ENCODE data around the gene PKDCC.
A peak's percentile ranks its signal among the peaks of the same experiment; 100 is the strongest.
"Not testable (repeated sequence)": the region's sequence is repeated elsewhere in the genome, so short reads cannot be mapped to it uniquely, and the experiment has no call there.

PKDCC gene

GRCh38 chr2:42034096-42034495 lies 13.7 kb upstream of the PKDCC start:
- not testable (repeated sequence) for H3K36me3 ChIP-seq (replicated peaks in 1 of 2; ENCODE audit: control insufficient read depth in 2 of 2, insufficient read depth in 2 of 2, low read length in 2 of 2); H3K14ac ChIP-seq (ENCODE audit: low read length); H2BK12ac ChIP-seq (ENCODE audit: low read length); H2BK5ac ChIP-seq (ENCODE audit: low read length); H3K4me3 ChIP-seq (ENCODE audit: low read length in 2 of 2); H4K91ac ChIP-seq (ENCODE audit: low read depth, low read length, poor library complexity); H3K27ac ChIP-seq (replicated peaks; ENCODE audit: low read length); H3K23ac ChIP-seq (ENCODE audit: low read depth, low read length, poor library complexity); H3K9ac ChIP-seq (ENCODE audit: low read depth, low read length, poor library complexity); H2BK15ac ChIP-seq (ENCODE audit: low read length); DNase-seq (ENCODE audit: low spot score); H3K27me3 ChIP-seq (ENCODE audit: control insufficient read depth in 3 of 3, insufficient read depth in 3 of 3, low read depth in 1 of 3, low read length in 3 of 3); H2AK5ac ChIP-seq (ENCODE audit: low read depth, low read length); H3K79me1 ChIP-seq (ENCODE audit: low read depth, low read length); H3K4ac ChIP-seq (ENCODE audit: low read length); H4K8ac ChIP-seq (ENCODE audit: low read depth, low read length); H3K4me2 ChIP-seq (ENCODE audit: insufficient read depth, low read length, poor library complexity, severe bottlenecking); H2AFZ ChIP-seq (ENCODE audit: low read length); H2BK120ac ChIP-seq (ENCODE audit: low read depth, low read length); H3K18ac ChIP-seq (ENCODE audit: low read length); H3K9me3 ChIP-seq (replicated peaks in 1 of 2; ENCODE audit: control insufficient read depth in 2 of 2, insufficient read depth in 1 of 2, low read depth in 1 of 2, low read length in 2 of 2)
- H3K4me1 ChIP-seq (ENCODE audit: control insufficient read depth in 2 of 2, insufficient read depth in 1 of 2, low read depth in 1 of 2, low read length in 2 of 2), result peaks cover 22 to 29% of the 10 kb centered on the region in 2 donors
- WGBS, 2 donors (ENCODE audit: extremely low coverage in 2 of 2, insufficient read length in 2 of 2, insufficient replicate concordance in 1 of 2), result no CpG with 5 or more reads among the region's 6 CpGs

- peak overlapping the region; percentile 56 for H3K18ac ChIP-seq (ENCODE audit: low read length)
- H2BK5ac ChIP-seq (ENCODE audit: low read length), result no peak overlapping the region
- DNase-seq (ENCODE audit: low spot score), result no peak
- H3K79me1 ChIP-seq (ENCODE audit: low read depth, low read length), result no peaks in the 10 kb centered on the region
- H3K4me3 ChIP-seq (ENCODE audit: low read length in 2 of 2), result no peak overlapping the region
- peak overlapping the region; percentile 49 for H2AK5ac ChIP-seq (ENCODE audit: low read depth, low read length)
- H3K9me3 ChIP-seq (replicated peaks in 1 of 2; ENCODE audit: control insufficient read depth in 2 of 2, insufficient read depth in 1 of 2, low read depth in 1 of 2, low read length in 2 of 2), result no peaks in the 10 kb centered on the region
- no peaks in the 10 kb centered on the region for H3K36me3 ChIP-seq (replicated peaks in 1 of 2; ENCODE audit: control insufficient read depth in 2 of 2, insufficient read depth in 2 of 2, low read length in 2 of 2)
- H4K8ac ChIP-seq (ENCODE audit: low read depth, low read length), result no peak overlapping the region
- H3K4ac ChIP-seq (ENCODE audit: low read length), result no peak overlapping the region
- H3K23ac ChIP-seq (ENCODE audit: low read depth, low read length, poor library complexity), result no peak overlapping the region
- H2BK120ac ChIP-seq (ENCODE audit: low read depth, low read length), result peak overlapping the region; percentile 40
- no peak overlapping the region for H3K27ac ChIP-seq (replicated peaks; ENCODE audit: low read length)
- no CpG with 5 or more reads among the region's 5 CpGs for WGBS, 2 donors (ENCODE audit: extremely low coverage in 2 of 2, insufficient read length in 2 of 2, insufficient replicate concordance in 1 of 2)
- H2AFZ ChIP-seq (ENCODE audit: low read length), result no peak overlapping the region
- no peak overlapping the region for H3K4me2 ChIP-seq (ENCODE audit: insufficient read depth, low read length, poor library complexity, severe bottlenecking)
- no peak overlapping the region for H4K91ac ChIP-seq (ENCODE audit: low read depth, low read length, poor library complexity)
- H3K14ac ChIP-seq (ENCODE audit: low read length), result no peak overlapping the region
- peak overlapping the region; percentile 55 for H2BK15ac ChIP-seq (ENCODE audit: low read length)
- peaks cover 11 to 21% of the 10 kb centered on the region in 2 donors for H3K4me1 ChIP-seq (ENCODE audit: control insufficient read depth in 2 of 2, insufficient read depth in 1 of 2, low read depth in 1 of 2, low read length in 2 of 2)
- H3K27me3 ChIP-seq (ENCODE audit: control insufficient read depth in 3 of 3, insufficient read depth in 3 of 3, low read depth in 1 of 3, low read length in 3 of 3), result no peaks in the 10 kb centered on the region
- no peak overlapping the region for H2BK12ac ChIP-seq (ENCODE audit: low read length)
- no peak overlapping the region for H3K9ac ChIP-seq (ENCODE audit: low read depth, low read length, poor library complexity)
Measured at GRCh38 chr2:42035241-42035640, 12.6 kb upstream of the PKDCC start.

- H4K8ac ChIP-seq (ENCODE audit: low read depth, low read length), result no peak overlapping the region
- DNase-seq (ENCODE audit: low spot score), result no peak
- no peak overlapping the region for H2AFZ ChIP-seq (ENCODE audit: low read length)
- H3K4me2 ChIP-seq (ENCODE audit: insufficient read depth, low read length, poor library complexity, severe bottlenecking), result no peak overlapping the region
- H3K18ac ChIP-seq (ENCODE audit: low read length), result no peak overlapping the region
- H3K14ac ChIP-seq (ENCODE audit: low read length), result no peak overlapping the region
- peaks cover 3 to 13% of the 10 kb centered on the region in 2 donors for H3K4me1 ChIP-seq (ENCODE audit: control insufficient read depth in 2 of 2, insufficient read depth in 1 of 2, low read depth in 1 of 2, low read length in 2 of 2)
- no peak overlapping the region for H3K27ac ChIP-seq (replicated peaks; ENCODE audit: low read length)
- no peaks in the 10 kb centered on the region for H3K79me1 ChIP-seq (ENCODE audit: low read depth, low read length)
- no peaks in the 10 kb centered on the region for H3K36me3 ChIP-seq (replicated peaks in 1 of 2; ENCODE audit: control insufficient read depth in 2 of 2, insufficient read depth in 2 of 2, low read length in 2 of 2)
- WGBS, 2 donors (ENCODE audit: extremely low coverage in 2 of 2, insufficient read length in 2 of 2, insufficient replicate concordance in 1 of 2), result no CpG with 5 or more reads among the region's 7 CpGs
- H2BK12ac ChIP-seq (ENCODE audit: low read length), result no peak overlapping the region
- H3K23ac ChIP-seq (ENCODE audit: low read depth, low read length, poor library complexity), result no peak overlapping the region
- no peak overlapping the region for H2BK120ac ChIP-seq (ENCODE audit: low read depth, low read length)
- no peak overlapping the region for H2AK5ac ChIP-seq (ENCODE audit: low read depth, low read length)
- H4K91ac ChIP-seq (ENCODE audit: low read depth, low read length, poor library complexity), result no peak overlapping the region
- H3K9ac ChIP-seq (ENCODE audit: low read depth, low read length, poor library complexity), result no peak overlapping the region
- H3K27me3 ChIP-seq (ENCODE audit: control insufficient read depth in 3 of 3, insufficient read depth in 3 of 3, low read depth in 1 of 3, low read length in 3 of 3), result no peaks in the 10 kb centered on the region
- H3K4me3 ChIP-seq (ENCODE audit: low read length in 2 of 2), result no peak overlapping the region
- H2BK15ac ChIP-seq (ENCODE audit: low read length), result no peak overlapping the region
- no peaks in the 10 kb centered on the region for H3K9me3 ChIP-seq (replicated peaks in 1 of 2; ENCODE audit: control insufficient read depth in 2 of 2, insufficient read depth in 1 of 2, low read depth in 1 of 2, low read length in 2 of 2)
- no peak overlapping the region for H2BK5ac ChIP-seq (ENCODE audit: low read length)
- H3K4ac ChIP-seq (ENCODE audit: low read length), result no peak overlapping the region
Measured at GRCh38 chr2:42036413-42036812, 11.4 kb upstream of the PKDCC start.

DNA sequence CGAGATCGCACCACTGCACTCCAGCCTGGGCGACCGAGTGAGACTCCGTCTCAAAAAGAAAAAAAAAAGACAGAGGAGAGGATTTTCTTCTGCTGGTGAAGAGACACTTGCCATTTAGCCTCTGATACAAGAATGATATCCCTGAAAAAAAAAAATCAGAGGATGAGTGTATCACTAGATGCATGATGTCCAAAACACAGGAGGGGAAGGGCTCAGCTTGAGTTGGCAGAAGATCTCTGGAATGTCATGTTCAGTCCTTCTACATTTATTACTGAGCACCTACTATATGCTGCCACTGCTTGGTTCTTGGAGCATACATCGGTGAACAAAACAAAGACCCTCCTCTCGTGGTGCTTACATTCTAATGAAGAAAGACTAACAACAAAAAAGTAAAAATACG lies 10.9 kb upstream of the PKDCC start:
- Histone ChIP-seq H3K79me1 (ENCODE audit: low read depth, low read length) (no peaks in the 10 kb centered on the region), H3K36me3 (replicated peaks in 1 of 2; ENCODE audit: control insufficient read depth in 2 of 2, insufficient read depth in 2 of 2, low read length in 2 of 2) (no peaks in the 10 kb centered on the region), H3K4me2 (ENCODE audit: insufficient read depth, low read length, poor library complexity, severe bottlenecking) (no peak overlapping the region), H3K4me1 (ENCODE audit: control insufficient read depth in 2 of 2, insufficient read depth in 1 of 2, low read depth in 1 of 2, low read length in 2 of 2) (peaks cover 0 to 8% of the 10 kb centered on the region in 2 donors), H3K9me3 (replicated peaks in 1 of 2; ENCODE audit: control insufficient read depth in 2 of 2, insufficient read depth in 1 of 2, low read depth in 1 of 2, low read length in 2 of 2) (no peaks in the 10 kb centered on the region), H3K23ac (ENCODE audit: low read depth, low read length, poor library complexity) (no peak overlapping the region), H3K27ac (replicated peaks; ENCODE audit: low read length) (no peak overlapping the region), H2AK5ac (ENCODE audit: low read depth, low read length) (no peak overlapping the region), H3K27me3 (ENCODE audit: control insufficient read depth in 3 of 3, insufficient read depth in 3 of 3, low read depth in 1 of 3, low read length in 3 of 3) (no peaks in the 10 kb centered on the region), H2BK5ac (ENCODE audit: low read length) (no peak overlapping the region), H2BK12ac (ENCODE audit: low read length) (no peak overlapping the region), H2AFZ (ENCODE audit: low read length) (no peak overlapping the region), H3K4ac (ENCODE audit: low read length) (no peak overlapping the region), H3K14ac (ENCODE audit: low read length) (no peak overlapping the region), H2BK120ac (ENCODE audit: low read depth, low read length) (no peak overlapping the region), H4K8ac (ENCODE audit: low read depth, low read length) (no peak overlapping the region), H3K18ac (ENCODE audit: low read length) (no peak overlapping the region), H3K9ac (ENCODE audit: low read depth, low read length, poor library complexity) (no peak overlapping the region), H4K91ac (ENCODE audit: low read depth, low read length, poor library complexity) (no peak overlapping the region), H2BK15ac (ENCODE audit: low read length) (no peak overlapping the region), H3K4me3 (ENCODE audit: low read length in 2 of 2) (no peak overlapping the region)
- WGBS, 2 donors (ENCODE audit: extremely low coverage in 2 of 2, insufficient read length in 2 of 2, insufficient replicate concordance in 1 of 2), result no CpG with 5 or more reads among the region's 8 CpGs
- DNase-seq (ENCODE audit: low spot score), result no peak

All from neuronal stem cell (in vitro differentiated cells).